ENCODE measurements around the gene CD200R1. TPM values are rescaled to one million over a fixed set of nuclear protein-coding genes. Genes with fewer than 3 reads are reported as not detected.

The CD200R1 gene
- total and polyA plus RNA-seq, 2 experiments from 2014 or later = 0.45 to 0.93 TPM

- Histone ChIP-seq H4K20me1 (ENCODE audit: insufficient read depth, poor library complexity, severe bottlenecking) (no peaks in the 10 kb centered on the region), H3K27me3 (peaks cover under 1% of the 10 kb centered on the region), H2AFZ (no peak overlapping the region), H3K27ac (no peak overlapping the region), H3K36me3 (replicated peaks; ENCODE audit: insufficient read depth, low read depth) (no peaks in the 10 kb centered on the region), H3K4me1 (ENCODE audit: insufficient read depth) (no peaks in the 10 kb centered on the region), H3K4me3 (no peak overlapping the region), H3K9me2 (replicated peaks; ENCODE audit: insufficient read depth) (no peaks in the 10 kb centered on the region), H3K4me2 (no peak overlapping the region), H3K9me3 (ENCODE audit: low read depth) (no peaks in the 10 kb centered on the region), H3K79me2 (no peaks in the 10 kb centered on the region)
- WGBS (ENCODE audit: low lambda C conversion rate, missing lambda C conversion rate) = 92% methylated on average over 6 of the region's 6 CpGs
- no peak for DNase-seq (ENCODE audit: low spot score)
- TF ChIP-seq EZH2 (IDR thresholded peaks at IDR 0.05; ENCODE audit: borderline replicate concordance) (no peak), EZH2phosphoT487 (IDR thresholded peaks at IDR 0.05; ENCODE audit: low read depth, severe bottlenecking, unreplicated experiment) (no peak)
- TF ChIP-seq, protein P1, sequence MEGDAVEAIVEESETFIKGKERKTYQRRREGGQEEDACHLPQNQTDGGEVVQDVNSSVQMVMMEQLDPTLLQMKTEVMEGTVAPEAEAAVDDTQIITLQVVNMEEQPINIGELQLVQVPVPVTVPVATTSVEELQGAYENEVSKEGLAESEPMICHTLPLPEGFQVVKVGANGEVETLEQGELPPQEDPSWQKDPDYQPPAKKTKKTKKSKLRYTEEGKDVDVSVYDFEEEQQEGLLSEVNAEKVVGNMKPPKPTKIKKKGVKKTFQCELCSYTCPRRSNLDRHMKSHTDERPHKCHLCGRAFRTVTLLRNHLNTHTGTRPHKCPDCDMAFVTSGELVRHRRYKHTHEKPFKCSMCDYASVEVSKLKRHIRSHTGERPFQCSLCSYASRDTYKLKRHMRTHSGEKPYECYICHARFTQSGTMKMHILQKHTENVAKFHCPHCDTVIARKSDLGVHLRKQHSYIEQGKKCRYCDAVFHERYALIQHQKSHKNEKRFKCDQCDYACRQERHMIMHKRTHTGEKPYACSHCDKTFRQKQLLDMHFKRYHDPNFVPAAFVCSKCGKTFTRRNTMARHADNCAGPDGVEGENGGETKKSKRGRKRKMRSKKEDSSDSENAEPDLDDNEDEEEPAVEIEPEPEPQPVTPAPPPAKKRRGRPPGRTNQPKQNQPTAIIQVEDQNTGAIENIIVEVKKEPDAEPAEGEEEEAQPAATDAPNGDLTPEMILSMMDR (IDR thresholded peaks at IDR 0.05; ENCODE audit: poor library complexity) = no peak
Observed at GRCh38 chr3:112965656-112966055, 9.2 kb downstream of the CD200R1 start.

- no peak overlapping the region for H3K4me2 ChIP-seq
- no peak overlapping the region for H3K4me3 ChIP-seq
- no peaks in the 10 kb centered on the region for H3K9me2 ChIP-seq (replicated peaks; ENCODE audit: insufficient read depth)
- H3K27me3 ChIP-seq = no peaks in the 10 kb centered on the region
- TF ChIP-seq, protein P1 (IDR thresholded peaks at IDR 0.05; ENCODE audit: poor library complexity) = no peak
- no peak for TF ChIP-seq EZH2 (IDR thresholded peaks at IDR 0.05; ENCODE audit: borderline replicate concordance)
- no peak for TF ChIP-seq EZH2phosphoT487 (IDR thresholded peaks at IDR 0.05; ENCODE audit: low read depth, severe bottlenecking, unreplicated experiment)
- no peaks in the 10 kb centered on the region for H3K36me3 ChIP-seq (replicated peaks; ENCODE audit: insufficient read depth, low read depth)
- no peak overlapping the region for H2AFZ ChIP-seq
- H3K4me1 ChIP-seq (ENCODE audit: insufficient read depth) = no peaks in the 10 kb centered on the region
- H4K20me1 ChIP-seq (ENCODE audit: insufficient read depth, poor library complexity, severe bottlenecking) = no peaks in the 10 kb centered on the region
- no peaks in the 10 kb centered on the region for H3K79me2 ChIP-seq
- H3K27ac ChIP-seq = no peak overlapping the region
- DNase-seq (ENCODE audit: low spot score) = no peak
- H3K9me3 ChIP-seq (ENCODE audit: low read depth) = no peaks in the 10 kb centered on the region
Observed at GRCh38 chr3:112963683-112964082, 11.2 kb downstream of the CD200R1 start.

- no peak overlapping the region for H3K4me2 ChIP-seq
- no peak overlapping the region for H2AFZ ChIP-seq
- WGBS (ENCODE audit: low lambda C conversion rate, missing lambda C conversion rate) = 76% methylated on average over 6 of the region's 6 CpGs
- H3K36me3 ChIP-seq (replicated peaks; ENCODE audit: insufficient read depth, low read depth) = no peaks in the 10 kb centered on the region
- no peak overlapping the region for H3K27ac ChIP-seq
- H3K9me3 ChIP-seq (ENCODE audit: low read depth) = no peaks in the 10 kb centered on the region
- no peak for DNase-seq (ENCODE audit: low spot score)
- TF ChIP-seq, protein P1 (IDR thresholded peaks at IDR 0.05; ENCODE audit: poor library complexity) = no peak
- no peak for TF ChIP-seq EZH2phosphoT487 (IDR thresholded peaks at IDR 0.05; ENCODE audit: low read depth, severe bottlenecking, unreplicated experiment)
- TF ChIP-seq EZH2 (IDR thresholded peaks at IDR 0.05; ENCODE audit: borderline replicate concordance) = no peak
- H3K27me3 ChIP-seq = no peaks in the 10 kb centered on the region
- H3K9me2 ChIP-seq (replicated peaks; ENCODE audit: insufficient read depth) = no peaks in the 10 kb centered on the region
- no peak overlapping the region for H3K4me3 ChIP-seq
- no peaks in the 10 kb centered on the region for H3K4me1 ChIP-seq (ENCODE audit: insufficient read depth)
- no peaks in the 10 kb centered on the region for H4K20me1 ChIP-seq (ENCODE audit: insufficient read depth, poor library complexity, severe bottlenecking)
- H3K79me2 ChIP-seq = no peaks in the 10 kb centered on the region
Observed at GRCh38 chr3:112958811-112959560, 15.9 kb downstream of the CD200R1 start.
